Activated T-helper 17 cell treated with anti-CD3 and anti-CD28 coated beads, Interleukin-2, amount 50 U/mL, for 72 hours (primary cell): ENCODE data around the gene APIP. TPM values are rescaled to one million over a fixed set of nuclear protein-coding genes. Genes with fewer than 3 reads are reported as not detected.

Experiments used
- ATAC-seq: fragments of 150-1000 bp; cut with Tn5 transposase; replicated peaks from 2 replicates; pipeline ENCODE4 v1.10.0; 2021; ENCODE audit warnings: mild to moderate bottlenecking, moderate library complexity
- H3K27ac Mint-ChIP-seq: one replicate; pipeline ENCODE4 v1.8.0; 2022; ENCODE audit warnings: mixed read lengths
- H3K27me3 Mint-ChIP-seq: one replicate; pipeline ENCODE4 v1.8.0; 2022; ENCODE audit warnings: mixed read lengths
- H3K36me3 Mint-ChIP-seq: one replicate; pipeline ENCODE4 v1.8.0; 2022; ENCODE audit warnings: low read depth, mild to moderate bottlenecking, mixed read lengths
- H3K4me1 Mint-ChIP-seq: one replicate; pipeline ENCODE4 v1.8.0; 2022; ENCODE audit warnings: mixed read lengths
- H3K4me3 Mint-ChIP-seq: one replicate; pipeline ENCODE4 v1.8.0; 2022; ENCODE audit warnings: mild to moderate bottlenecking, mixed read lengths
- H3K9me3 Mint-ChIP-seq: one replicate; pipeline ENCODE4 v1.8.0; 2022; ENCODE audit warnings: mixed read lengths
- total RNA-seq, 2 donors: library from RNA; stranded (reverse); gene quantifications; one replicate each; pipeline ENCODE4 v1.2.3, GENCODE V29; 2022

The APIP gene, protein sequence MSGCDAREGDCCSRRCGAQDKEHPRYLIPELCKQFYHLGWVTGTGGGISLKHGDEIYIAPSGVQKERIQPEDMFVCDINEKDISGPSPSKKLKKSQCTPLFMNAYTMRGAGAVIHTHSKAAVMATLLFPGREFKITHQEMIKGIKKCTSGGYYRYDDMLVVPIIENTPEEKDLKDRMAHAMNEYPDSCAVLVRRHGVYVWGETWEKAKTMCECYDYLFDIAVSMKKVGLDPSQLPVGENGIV
- total RNA-seq = 10 to 100 TPM; 19.5 to 30.6 TPM

DNA sequence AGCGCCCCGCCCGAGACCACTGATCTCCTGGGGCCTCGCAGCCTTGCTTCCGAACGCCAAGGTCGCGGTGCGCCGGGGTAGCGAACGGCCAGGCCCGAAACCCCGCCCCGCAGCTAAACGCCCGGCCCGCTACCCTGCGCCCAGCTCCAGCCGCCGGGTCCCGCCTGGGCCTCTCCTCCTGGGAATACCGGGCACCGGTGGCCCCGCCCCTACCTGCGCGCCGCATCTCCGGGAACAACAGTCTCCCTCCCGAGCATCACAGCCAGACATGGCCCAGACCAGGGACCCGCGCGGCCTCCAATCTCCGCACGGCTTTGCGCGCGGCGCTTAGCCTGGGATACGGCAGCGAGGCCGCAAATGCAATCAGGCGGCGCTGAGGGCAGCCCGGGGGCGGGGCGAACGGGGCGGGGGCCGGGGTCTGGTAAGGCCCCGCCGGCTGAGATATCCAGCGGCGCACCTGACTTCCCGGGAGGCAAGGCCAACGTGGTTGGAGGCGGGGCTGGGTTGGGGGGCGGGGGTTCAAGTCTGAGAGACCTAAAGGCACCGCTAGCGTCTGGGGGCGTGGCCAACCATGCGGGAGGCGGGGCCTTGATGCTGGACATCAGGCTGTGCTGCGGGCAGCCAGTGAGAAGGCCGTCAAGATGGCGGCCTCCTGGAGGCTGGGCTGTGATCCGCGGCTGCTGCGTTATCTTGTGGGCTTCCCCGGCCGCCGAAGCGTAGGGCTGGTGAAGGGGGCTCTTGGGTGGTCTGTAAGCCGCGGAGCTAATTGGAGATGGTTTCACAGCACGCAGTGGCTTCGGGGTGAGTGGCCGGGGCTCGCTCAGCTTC is at the start of gene APIP, which contains the start of gene PDHX:
TSS of gene APIP (minus strand) at position 365 of the 828 bp plus-strand sequence. CDS start at position 270, 95 bp downstream.
TSS of gene PDHX (plus strand) at position 604 of the 828 bp plus-strand sequence. CDS start at position 642, 38 bp downstream.
- Mint-ChIP-seq H3K4me1 (peaks cover 32% of the 10 kb centered on the region), H3K27ac (peak within 1 kb of the TSS; percentile 98), H3K27me3 (no peaks in the 10 kb centered on the region), H3K9me3 (no peaks in the 10 kb centered on the region), H3K36me3 (no peaks in the 10 kb centered on the region), H3K4me3 (peak within 1 kb of the TSS; percentile 95)
- peak; percentile 91 for ATAC-seq

DNA sequence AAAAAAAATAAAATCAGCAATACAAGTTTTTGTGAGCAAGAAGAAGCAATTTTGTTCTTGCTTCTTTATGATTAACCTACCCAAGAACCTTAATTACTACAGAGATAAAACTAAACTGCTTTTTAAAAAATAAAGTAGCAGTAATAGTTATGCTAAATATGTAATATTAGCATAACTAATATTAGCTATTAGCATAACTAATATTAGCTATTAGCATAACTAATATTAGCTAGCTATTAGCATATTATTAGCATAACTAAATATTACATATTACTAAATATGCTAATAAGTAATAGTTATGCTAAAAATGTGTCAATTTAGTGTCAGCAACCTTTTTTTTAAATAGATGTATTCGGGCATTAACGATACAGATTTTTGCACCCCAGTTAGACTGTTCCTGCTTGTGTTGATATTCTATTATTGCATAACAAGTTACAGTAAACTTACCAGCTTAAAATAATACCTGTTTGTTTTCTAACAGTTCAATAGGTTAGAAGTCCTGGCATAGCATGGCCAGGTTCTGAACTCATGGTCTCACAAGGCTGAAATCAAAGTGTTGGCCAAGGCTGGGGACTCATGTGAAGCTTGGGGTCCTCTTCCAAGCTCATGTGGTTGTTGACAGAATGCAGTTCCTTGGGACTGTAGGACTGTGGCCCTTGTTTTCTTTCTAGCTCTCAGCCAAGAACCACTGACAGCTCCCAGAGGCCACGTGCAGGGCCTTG is 48.6 kb upstream of the APIP start:
- H3K9me3 Mint-ChIP-seq = no peaks in the 10 kb centered on the region
- no peak overlapping the region for H3K4me3 Mint-ChIP-seq
- peaks cover 61% of the 10 kb centered on the region for H3K36me3 Mint-ChIP-seq
- H3K27ac Mint-ChIP-seq = no peak overlapping the region
- no peak for ATAC-seq
- no peaks in the 10 kb centered on the region for H3K4me1 Mint-ChIP-seq
- no peaks in the 10 kb centered on the region for H3K27me3 Mint-ChIP-seq

DNA sequence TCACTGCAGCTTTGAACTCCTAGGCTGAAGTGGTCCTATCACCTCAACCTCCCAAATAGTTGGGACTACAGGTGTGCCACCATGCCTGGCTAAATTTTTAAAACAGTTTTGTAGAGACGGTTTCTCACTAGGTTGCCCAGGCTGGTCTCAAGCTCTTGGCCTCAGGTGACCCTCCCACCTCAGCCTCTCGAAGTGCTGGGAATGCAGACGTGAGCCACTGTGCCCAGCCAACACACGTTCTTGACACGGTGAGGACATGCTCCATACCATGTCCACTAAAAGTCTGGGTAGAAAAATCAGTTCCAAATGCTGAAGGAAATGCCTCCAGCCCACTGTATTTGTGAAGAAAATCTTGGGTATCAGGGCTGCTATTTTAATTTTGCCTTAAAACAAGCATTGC is 47.2 kb upstream of the APIP start:
- H3K4me3 Mint-ChIP-seq = no peak overlapping the region
- H3K9me3 Mint-ChIP-seq = no peaks in the 10 kb centered on the region

DNA sequence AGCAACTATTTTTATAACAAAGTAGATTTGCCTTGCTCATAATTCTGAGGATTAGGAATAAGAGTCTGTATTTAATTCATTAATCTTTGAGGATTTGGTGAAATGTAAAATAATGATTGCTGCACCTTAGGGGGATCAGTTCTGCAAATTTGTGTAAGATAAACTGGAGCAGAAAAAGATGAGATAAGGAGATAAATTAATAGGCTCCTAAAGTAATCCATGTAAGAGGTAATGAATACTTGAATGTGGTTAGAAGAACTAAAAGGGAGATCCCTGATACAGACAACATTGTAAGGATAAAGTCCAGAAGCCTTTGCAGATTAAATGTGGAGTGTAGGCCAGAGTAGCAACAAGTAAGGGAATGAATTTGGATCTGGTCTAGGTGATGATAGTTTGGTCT is 45.9 kb upstream of the APIP start:
- no peaks in the 10 kb centered on the region for H3K27me3 Mint-ChIP-seq
- H3K9me3 Mint-ChIP-seq = no peaks in the 10 kb centered on the region

More for the DNA sequence above, 47.2 kb upstream of the APIP start:
- Mint-ChIP-seq H3K27ac (no peak overlapping the region), H3K36me3 (peaks cover 62% of the 10 kb centered on the region), H3K27me3 (no peaks in the 10 kb centered on the region), H3K4me1 (no peaks in the 10 kb centered on the region)
- ATAC-seq = no peak

DNA sequence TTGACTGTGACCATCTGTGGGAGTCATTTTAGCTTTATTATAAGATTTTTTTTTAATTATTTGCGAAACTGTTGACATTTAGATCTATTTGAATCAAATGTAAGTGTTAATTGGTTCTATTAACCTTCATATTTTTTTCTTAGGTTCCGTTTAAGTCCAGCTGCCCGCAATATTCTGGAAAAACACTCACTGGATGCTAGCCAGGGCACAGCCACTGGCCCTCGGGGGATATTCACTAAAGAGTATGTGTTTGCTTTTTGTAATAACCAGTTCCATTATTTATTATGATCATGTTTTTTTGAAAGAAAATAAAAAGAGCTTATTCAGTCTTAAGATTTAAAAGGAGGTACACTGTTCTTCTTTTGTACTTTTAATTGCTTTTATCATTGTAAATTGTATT is 44.1 kb upstream of the APIP start:
- Mint-ChIP-seq H3K4me1 (no peaks in the 10 kb centered on the region), H3K4me3 (no peak overlapping the region), H3K9me3 (no peaks in the 10 kb centered on the region), H3K36me3 (peaks cover 49% of the 10 kb centered on the region), H3K27ac (no peak overlapping the region), H3K27me3 (no peaks in the 10 kb centered on the region)
- ATAC-seq = no peak

More for the DNA sequence above, 45.9 kb upstream of the APIP start:
- H3K4me3 Mint-ChIP-seq = no peak overlapping the region
- no peak overlapping the region for H3K27ac Mint-ChIP-seq
- ATAC-seq = no peak
- H3K36me3 Mint-ChIP-seq = peaks cover 56% of the 10 kb centered on the region
- H3K4me1 Mint-ChIP-seq = no peaks in the 10 kb centered on the region

DNA sequence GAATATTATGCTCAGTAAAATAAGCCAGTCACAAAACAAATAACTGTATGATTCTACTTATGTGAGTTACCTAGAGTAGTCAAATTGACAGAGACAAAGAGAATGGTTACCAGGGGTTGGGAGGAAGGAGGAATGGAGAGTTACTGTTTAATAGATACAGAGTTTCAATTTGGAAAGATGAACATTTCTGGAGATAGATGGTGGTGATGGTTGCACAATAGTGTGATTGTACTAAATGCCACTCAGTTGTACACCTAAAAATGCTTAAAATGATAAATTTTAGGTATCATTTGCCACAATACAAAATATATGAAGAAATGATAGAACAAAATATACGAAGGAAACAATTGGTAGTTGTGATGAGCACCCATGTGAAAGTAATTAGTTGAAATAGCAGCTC is 43.6 kb upstream of the APIP start:
- Mint-ChIP-seq H3K27me3 (no peaks in the 10 kb centered on the region), H3K36me3 (peaks cover 46% of the 10 kb centered on the region), H3K4me3 (no peak overlapping the region), H3K4me1 (no peaks in the 10 kb centered on the region), H3K9me3 (no peaks in the 10 kb centered on the region), H3K27ac (no peak overlapping the region)
- no peak for ATAC-seq

DNA sequence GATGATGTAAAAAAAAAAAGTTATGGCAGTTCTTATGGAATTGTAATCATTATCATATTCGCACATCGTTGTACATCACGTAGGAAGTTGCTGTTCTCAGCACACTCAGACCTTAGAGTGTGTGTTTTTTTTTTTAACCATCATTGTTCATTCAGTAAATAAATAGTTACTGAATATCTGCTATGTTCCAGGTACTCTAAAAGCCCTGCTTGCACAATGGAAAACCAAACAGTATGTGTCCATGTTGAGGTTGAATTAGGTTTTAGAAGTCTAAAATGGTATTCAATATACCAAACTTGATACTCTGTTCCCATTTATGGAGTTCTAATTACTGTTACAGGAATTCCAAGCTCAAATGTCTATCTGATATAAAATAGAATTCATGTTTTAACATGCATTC is 41.4 kb upstream of the APIP start:
- Mint-ChIP-seq H3K36me3 (peaks cover 52% of the 10 kb centered on the region), H3K9me3 (no peaks in the 10 kb centered on the region), H3K4me1 (peaks cover 6% of the 10 kb centered on the region), H3K4me3 (no peak overlapping the region), H3K27ac (no peak overlapping the region), H3K27me3 (no peaks in the 10 kb centered on the region)
- ATAC-seq = no peak

DNA sequence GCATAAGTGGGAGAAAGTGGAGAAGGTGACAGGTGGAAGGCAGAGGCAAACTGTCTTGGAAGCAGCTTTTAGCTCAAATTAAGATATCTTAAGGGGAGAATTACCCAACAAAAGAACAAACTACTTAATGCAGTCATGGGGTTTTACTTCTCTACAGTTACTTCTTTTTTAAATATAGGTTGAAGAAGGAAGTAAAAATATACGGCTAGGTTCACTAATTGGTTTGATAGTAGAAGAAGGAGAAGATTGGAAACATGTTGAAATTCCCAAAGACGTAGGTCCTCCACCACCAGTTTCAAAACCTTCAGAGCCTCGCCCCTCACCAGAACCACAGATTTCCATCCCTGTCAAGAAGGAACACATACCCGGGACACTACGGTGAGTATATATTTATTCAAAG is 41.0 kb upstream of the APIP start:
- no peak for ATAC-seq
- H3K9me3 Mint-ChIP-seq = no peaks in the 10 kb centered on the region
- peaks cover 48% of the 10 kb centered on the region for H3K36me3 Mint-ChIP-seq
- no peak overlapping the region for H3K4me3 Mint-ChIP-seq
- peaks cover 6% of the 10 kb centered on the region for H3K4me1 Mint-ChIP-seq
- no peaks in the 10 kb centered on the region for H3K27me3 Mint-ChIP-seq
- H3K27ac Mint-ChIP-seq = no peak overlapping the region

DNA sequence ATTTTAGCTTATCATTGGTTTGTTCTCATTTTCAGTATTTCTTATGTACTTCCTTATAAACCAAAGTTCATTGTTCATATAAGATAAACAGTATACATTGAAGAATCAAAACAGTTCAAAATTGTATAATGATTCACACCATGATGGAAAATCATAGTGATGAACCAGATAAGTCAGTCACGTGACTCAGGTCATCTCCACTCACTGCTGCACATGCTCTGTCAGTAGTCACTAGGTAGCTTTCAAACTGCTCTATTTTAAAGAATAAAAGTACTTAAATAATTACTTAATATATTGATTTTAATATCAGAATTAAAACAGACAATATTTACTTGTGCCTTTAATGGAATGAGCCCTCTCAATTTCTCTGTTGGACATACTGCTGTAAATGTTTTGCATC is 37.8 kb upstream of the APIP start:
- Mint-ChIP-seq H3K4me3 (no peak overlapping the region), H3K36me3 (peaks cover 26% of the 10 kb centered on the region), H3K4me1 (peaks cover 6% of the 10 kb centered on the region), H3K27me3 (no peaks in the 10 kb centered on the region), H3K9me3 (no peaks in the 10 kb centered on the region), H3K27ac (no peak overlapping the region)
- peak; percentile 50 for ATAC-seq

DNA sequence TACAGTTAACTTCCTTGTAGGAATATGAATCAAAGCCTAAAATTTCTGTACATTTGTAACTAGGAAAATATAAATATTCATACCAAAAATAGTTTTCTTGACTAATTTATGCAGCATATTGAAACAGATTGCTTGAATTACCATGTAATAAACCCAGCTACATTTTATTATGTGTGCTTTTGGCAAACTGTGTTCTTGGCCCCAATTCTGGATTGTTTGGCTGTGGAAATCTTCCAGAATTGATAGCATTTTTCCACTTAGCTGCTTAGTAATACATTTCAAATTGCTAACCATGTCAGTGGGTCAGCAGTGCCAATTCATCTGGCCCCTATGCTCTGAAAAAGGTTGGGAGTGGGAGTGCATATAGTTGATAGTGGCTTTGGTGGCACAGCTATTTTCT is 32.5 kb upstream of the APIP start:
- Mint-ChIP-seq H3K4me3 (no peak overlapping the region), H3K27me3 (no peaks in the 10 kb centered on the region), H3K27ac (no peak overlapping the region), H3K36me3 (peaks cover 43% of the 10 kb centered on the region), H3K9me3 (no peaks in the 10 kb centered on the region), H3K4me1 (peaks cover 7% of the 10 kb centered on the region)
- ATAC-seq = no peak

DNA sequence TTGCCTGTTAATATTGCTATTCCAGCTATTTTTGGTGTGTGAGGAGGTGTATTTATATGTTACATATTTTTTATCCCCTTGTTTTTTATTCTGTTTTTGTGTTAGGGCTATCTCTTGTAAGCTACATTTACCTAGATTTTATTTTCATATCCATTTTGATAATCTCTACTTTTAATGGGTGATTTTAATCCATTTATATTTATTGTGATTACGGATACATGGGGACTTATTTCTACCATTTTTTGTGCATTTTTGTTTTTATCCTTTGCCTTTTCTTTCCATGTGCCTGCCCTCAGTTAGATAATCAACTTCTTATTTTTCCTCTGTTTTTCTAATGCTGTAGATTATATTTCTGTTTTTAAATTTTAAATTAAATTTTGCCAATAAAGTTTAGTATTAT is 28.5 kb upstream of the APIP start:
- ATAC-seq = no peak
- Mint-ChIP-seq H3K9me3 (no peaks in the 10 kb centered on the region), H3K4me1 (peaks cover 5% of the 10 kb centered on the region), H3K4me3 (no peak overlapping the region), H3K36me3 (peaks cover 46% of the 10 kb centered on the region), H3K27ac (no peak overlapping the region), H3K27me3 (no peaks in the 10 kb centered on the region)

DNA sequence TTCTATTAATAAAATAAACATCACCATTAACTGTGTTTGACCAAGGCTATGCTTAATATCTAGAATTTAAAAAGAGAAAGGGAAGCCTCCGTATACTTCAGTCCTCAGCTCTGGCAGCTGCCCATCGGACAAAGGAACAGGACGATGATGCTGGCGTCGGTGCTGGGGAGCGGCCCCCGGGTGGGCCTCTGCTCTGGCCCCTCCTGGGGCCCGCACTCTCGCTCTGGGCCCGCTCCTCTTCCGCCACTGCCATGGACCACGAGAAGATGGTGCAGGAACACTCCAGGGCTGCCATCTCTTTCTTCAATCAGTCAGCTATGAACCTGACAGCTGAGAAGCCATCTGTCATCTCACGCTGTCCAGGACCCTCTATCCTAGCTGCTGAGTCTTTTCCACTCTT is 25.5 kb upstream of the APIP start:
- H3K4me3 Mint-ChIP-seq = no peak overlapping the region
- H3K9me3 Mint-ChIP-seq = no peaks in the 10 kb centered on the region
- no peaks in the 10 kb centered on the region for H3K27me3 Mint-ChIP-seq
- ATAC-seq = no peak
- peaks cover 5% of the 10 kb centered on the region for H3K4me1 Mint-ChIP-seq
- peaks cover 20% of the 10 kb centered on the region for H3K36me3 Mint-ChIP-seq
- H3K27ac Mint-ChIP-seq = no peak overlapping the region

DNA sequence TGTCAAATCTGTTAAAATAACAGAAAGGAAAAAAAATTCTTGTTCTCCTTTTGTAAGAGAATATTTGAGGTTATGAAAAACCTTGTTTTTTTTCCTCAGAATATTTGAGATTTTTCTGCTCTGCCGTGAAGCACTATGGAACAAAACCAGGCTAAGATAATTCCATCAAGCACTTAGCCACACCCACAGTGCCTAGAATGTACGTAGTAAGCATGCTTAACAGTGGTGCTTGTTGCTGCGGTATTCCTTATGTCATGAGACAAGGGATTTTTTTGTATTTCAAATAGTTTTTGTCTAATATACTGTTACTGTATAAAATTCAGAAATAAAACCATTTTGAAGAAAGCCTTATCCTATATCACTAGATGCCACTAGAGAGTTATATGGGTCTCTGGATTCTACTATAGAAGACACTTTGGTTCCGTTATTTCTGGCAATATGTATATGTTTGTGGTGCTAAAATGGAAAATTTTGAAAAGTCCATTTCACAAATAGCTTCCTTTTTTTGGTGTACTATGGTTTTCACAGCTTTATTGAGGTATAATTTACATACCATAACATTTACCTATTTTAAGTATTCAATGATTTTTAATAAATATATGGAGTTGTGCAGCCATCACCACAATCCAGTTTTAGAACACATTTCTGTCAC is 24.0 kb upstream of the APIP start:
- no peak for ATAC-seq
- Mint-ChIP-seq H3K9me3 (no peaks in the 10 kb centered on the region), H3K27ac (no peak overlapping the region), H3K36me3 (peaks cover 12% of the 10 kb centered on the region), H3K4me3 (no peak overlapping the region), H3K27me3 (no peaks in the 10 kb centered on the region), H3K4me1 (peaks cover 12% of the 10 kb centered on the region)

DNA sequence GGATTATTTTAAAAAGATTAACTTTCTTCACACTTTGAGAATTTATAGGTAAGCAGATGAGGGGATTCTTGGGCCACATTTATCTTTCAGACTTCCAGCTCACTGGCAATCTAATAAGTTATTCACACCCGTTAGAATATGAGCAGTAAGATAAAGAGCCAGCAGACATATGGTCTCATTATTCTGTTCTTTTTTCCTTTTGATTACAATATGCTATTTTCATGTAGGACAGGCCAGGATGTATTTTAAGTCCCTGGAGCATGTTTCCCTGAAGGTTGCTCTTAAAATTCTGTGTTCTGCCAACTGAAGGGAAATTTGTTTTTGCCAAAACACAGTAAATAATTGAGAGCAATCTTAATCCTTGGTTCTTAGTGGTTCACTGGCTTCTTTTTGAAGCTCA is 22.4 kb upstream of the APIP start:
- Mint-ChIP-seq H3K36me3 (peaks cover 11% of the 10 kb centered on the region), H3K4me3 (no peak overlapping the region), H3K27ac (no peak overlapping the region), H3K27me3 (no peaks in the 10 kb centered on the region), H3K9me3 (no peaks in the 10 kb centered on the region), H3K4me1 (peaks cover 12% of the 10 kb centered on the region)
- no peak for ATAC-seq
